Loucy (cell line): ENCODE results near the gene MBP.

Experiments
- H2AFZ ChIP-seq: fragments of 200-600 bp; sonication (generic); 2 replicates; pipeline ENCODE4 v1.6.0; 2016; ENCODE audit warnings: antibody characterized with exemption, mild to moderate bottlenecking, low read length, moderate library complexity
- H3F3A ChIP-seq: fragments of 200-600 bp; 2 replicates; pipeline ENCODE4 v1.6.0; 2016; ENCODE audit warnings: antibody characterized with exemption, low read depth, mild to moderate bottlenecking
- H3K27me3 ChIP-seq: fragments of 200-600 bp; sonication (generic); 2 replicates; pipeline ENCODE4 v1.6.1; 2014; ENCODE audit warnings: low read length, mild to moderate bottlenecking; ENCODE audit not compliant: insufficient read depth, poor library complexity, severe bottlenecking
- H3K36me3 ChIP-seq: fragments of 200-600 bp; sonication (generic); 2 replicates; pipeline ENCODE4 v1.6.1; 2016; ENCODE audit warnings: low read length; ENCODE audit not compliant: insufficient read depth
- H3K4me1 ChIP-seq: fragments of 200-600 bp; sonication (generic); 2 replicates; pipeline ENCODE4 v1.5.1; 2014; ENCODE audit warnings: low read length, mild to moderate bottlenecking; ENCODE audit not compliant: insufficient read depth, poor library complexity, severe bottlenecking
- H3K4me2 ChIP-seq: fragments of 200-600 bp; sonication (generic); 2 replicates; pipeline ENCODE4 v1.6.0; 2014; ENCODE audit warnings: antibody characterized with exemption, low read length, low read depth, mild to moderate bottlenecking; ENCODE audit not compliant: poor library complexity, severe bottlenecking
- H3K4me3 ChIP-seq: fragments of 200-600 bp; sonication (generic); 2 replicates; pipeline ENCODE4 v1.5.1; 2014; ENCODE audit warnings: low read length, mild to moderate bottlenecking, mixed read lengths; ENCODE audit not compliant: poor library complexity, severe bottlenecking
- H3K79me2 ChIP-seq: fragments of 200-600 bp; sonication (generic); 2 replicates; pipeline ENCODE4 v1.6.1; 2014; ENCODE audit warnings: low read length; ENCODE audit not compliant: insufficient read depth
- H3K9ac ChIP-seq: fragments of 200-600 bp; sonication (generic); 2 replicates; pipeline ENCODE4 v1.6.0; 2014; ENCODE audit warnings: mild to moderate bottlenecking, low read depth, low read length, moderate library complexity; ENCODE audit not compliant: poor library complexity, severe bottlenecking
- H3K9me2 ChIP-seq: fragments of 200-600 bp; sonication (generic); replicated peaks from 2 replicates; pipeline ENCODE4 v1.6.1; 2016; ENCODE audit warnings: low read depth, low read length, mixed read lengths
- H3K9me3 ChIP-seq: fragments of 200-600 bp; sonication (generic); 2 replicates; pipeline ENCODE4 v1.6.1; 2014; ENCODE audit warnings: mild to moderate bottlenecking, antibody characterized with exemption, low read length, low read depth; ENCODE audit not compliant: insufficient read depth
- H4K20me1 ChIP-seq: fragments of 200-600 bp; sonication (generic); 2 replicates; pipeline ENCODE4 v1.6.0; 2014; ENCODE audit warnings: antibody characterized with exemption, low read length, mild to moderate bottlenecking; ENCODE audit not compliant: insufficient read depth, poor library complexity, severe bottlenecking
- CTCF ChIP-seq: fragments of 200-600 bp; sonication (generic); conservative IDR thresholded peaks from 2 replicates; pipeline ENCODE4 v1.5.1; 2014; ENCODE audit warnings: mild to moderate bottlenecking, antibody characterized with exemption, low read length
- EZH2phosphoT487 ChIP-seq: fragments of 200-600 bp; IDR thresholded peaks from 2 replicates; pipeline ENCODE4 v1.6.1; 2018; ENCODE audit warnings: antibody characterized with exemption, mild to moderate bottlenecking, moderate library complexity, borderline replicate concordance

MBP gene

GRCh38 chr18:77101410-77102258 is 30.9 kb downstream of the MBP start:
- Histone ChIP-seq H3K4me2 (peak overlapping the region; percentile 79), H3K4me1 (peaks cover 96% of the 10 kb centered on the region), H3K9me3 (no peaks in the 10 kb centered on the region), H4K20me1 (no peaks in the 10 kb centered on the region), H3K27me3 (no peaks in the 10 kb centered on the region), H3K9me2 (no peaks in the 10 kb centered on the region), H3K9ac (peak overlapping the region; percentile 90), H3K36me3 (no peaks in the 10 kb centered on the region), H2AFZ (no peak overlapping the region), H3F3A (peaks cover 19% of the 10 kb centered on the region), H3K79me2 (peaks cover 6% of the 10 kb centered on the region; the same call in 1 of the 2 replicates), H3K4me3 (peak overlapping the region; percentile 59)
- no peak for TF ChIP-seq EZH2phosphoT487
- no peak for TF ChIP-seq CTCF

GRCh38 chr18:77100751-77101355 is 31.7 kb downstream of the MBP start:
- Histone ChIP-seq H3K4me1 (peaks cover 96% of the 10 kb centered on the region), H3K4me2 (peak overlapping the region; percentile 79), H3K4me3 (peak overlapping the region; percentile 59), H3K27me3 (no peaks in the 10 kb centered on the region), H3K9ac (peak overlapping the region; percentile 90), H3K9me3 (no peaks in the 10 kb centered on the region), H3K36me3 (no peaks in the 10 kb centered on the region), H2AFZ (no peak overlapping the region), H3K79me2 (peaks cover 6% of the 10 kb centered on the region; the same call in 1 of the 2 replicates), H3F3A (peaks cover 19% of the 10 kb centered on the region), H4K20me1 (no peaks in the 10 kb centered on the region), H3K9me2 (no peaks in the 10 kb centered on the region)
- TF ChIP-seq EZH2phosphoT487, result no peak
- no peak for TF ChIP-seq CTCF

- H3K4me1 ChIP-seq, result peaks cover 99% of the 10 kb centered on the region
- H3K36me3 ChIP-seq, result no peaks in the 10 kb centered on the region
- TF ChIP-seq CTCF (no peak), EZH2phosphoT487 (no peak)
- no peaks in the 10 kb centered on the region for H3K27me3 ChIP-seq
- H3K9me2 ChIP-seq, result no peaks in the 10 kb centered on the region
- H3K4me2 ChIP-seq, result peak overlapping the region; percentile 79
- peaks cover 6% of the 10 kb centered on the region; the same call in 1 of the 2 replicates for H3K79me2 ChIP-seq
- peaks cover 19% of the 10 kb centered on the region for H3F3A ChIP-seq
- H4K20me1 ChIP-seq, result no peaks in the 10 kb centered on the region
- no peak overlapping the region for H3K4me3 ChIP-seq
- H3K9me3 ChIP-seq, result no peaks in the 10 kb centered on the region
- H2AFZ ChIP-seq, result no peak overlapping the region
- peak overlapping the region; percentile 90 for H3K9ac ChIP-seq
Measured at GRCh38 chr18:77099485-77100370, 32.9 kb downstream of the MBP start.
